SK-N-SH treated with all-trans-retinoic acid at 6 μM for 48 hours (cell line): ENCODE measurements around the gene SHC1.

ENCODE experiments used
- ATAC-seq: fragments of 200-7000 bp; cut with Tn5 transposase; 3 replicates; pipeline ENCODE4 v1.9.1; 2020; ENCODE audit warnings: mild to moderate bottlenecking, moderate library complexity
- BACH2 ChIP-seq: fragments of 250-450 bp; sonication (Bioruptor Pico); IDR thresholded peaks from 2 replicates; pipeline ENCODE4 v1.9.0; 2021; ENCODE audit warnings: mild to moderate bottlenecking, borderline replicate concordance
- CSDC2 ChIP-seq: fragments of 250-450 bp; sonication (Bioruptor Pico); IDR thresholded peaks from 2 replicates; pipeline ENCODE4 v1.5.0; 2020; ENCODE audit warnings: mild to moderate bottlenecking, moderate library complexity
- CSRNP3 ChIP-seq: fragments of 250-450 bp; sonication (Bioruptor Pico); IDR thresholded peaks from 2 replicates; pipeline ENCODE4 v1.5.1; 2021; ENCODE audit warnings: mild to moderate bottlenecking, moderate library complexity
- ESRRG ChIP-seq: fragments of 250-450 bp; sonication (Bioruptor Pico); IDR thresholded peaks from 2 replicates; pipeline ENCODE4 v1.6.1; 2021; ENCODE audit warnings: mild to moderate bottlenecking
- GLIS3 ChIP-seq: fragments of 250-450 bp; sonication (Bioruptor Pico); IDR thresholded peaks from 2 replicates; pipeline ENCODE4 v1.5.0; 2020; ENCODE audit warnings: mild to moderate bottlenecking, moderate library complexity
- ISL1 ChIP-seq: fragments of 250-450 bp; sonication (Bioruptor Pico); IDR thresholded peaks from 2 replicates; pipeline ENCODE4 v2.1.2; 2022; ENCODE audit warnings: mild to moderate bottlenecking, moderate library complexity
- OSR1 ChIP-seq: fragments of 250-450 bp; sonication (Bioruptor Pico); IDR thresholded peaks from 2 replicates; pipeline ENCODE4 v1.8.0; 2022; ENCODE audit warnings: moderate library complexity, mild to moderate bottlenecking, inconsistent platforms
- PPARA ChIP-seq: fragments of 250-450 bp; sonication (Bioruptor Pico); IDR thresholded peaks from 2 replicates; pipeline ENCODE4 v1.5.0; 2020; ENCODE audit warnings: mild to moderate bottlenecking, borderline replicate concordance
- RARB ChIP-seq: fragments of 250-450 bp; sonication (Bioruptor Pico); IDR thresholded peaks from 2 replicates; pipeline ENCODE4 v1.8.0; 2021; ENCODE audit warnings: mild to moderate bottlenecking, moderate library complexity
- SNAI2 ChIP-seq: fragments of 250-450 bp; sonication (Bioruptor Pico); IDR thresholded peaks from 2 replicates; pipeline ENCODE4 v1.5.0; 2020; ENCODE audit warnings: mild to moderate bottlenecking, moderate library complexity
- TCF4 ChIP-seq: fragments of 250-450 bp; sonication (Bioruptor Pico); IDR thresholded peaks from 2 replicates; pipeline ENCODE4 v1.8.0; 2021; ENCODE audit warnings: mild to moderate bottlenecking, moderate library complexity, borderline replicate concordance
- TOX ChIP-seq: fragments of 250-450 bp; sonication (Bioruptor Pico); IDR thresholded peaks from 2 replicates; pipeline ENCODE4 v1.8.0; 2021; ENCODE audit warnings: mild to moderate bottlenecking, moderate library complexity, borderline replicate concordance
- ZC3H10 ChIP-seq: fragments of 250-450 bp; sonication (Bioruptor Pico); IDR thresholded peaks from 2 replicates; pipeline ENCODE4 v1.5.1; 2021; ENCODE audit warnings: mild to moderate bottlenecking, moderate library complexity
- ZFP30 ChIP-seq: fragments of 450-650 bp; formaldehyde crosslinking; IDR thresholded peaks from 2 replicates; pipeline ENCODE4 v1.5.0; 2022; ENCODE audit warnings: mild to moderate bottlenecking, moderate library complexity
- ZNF565 ChIP-seq: fragments of 450-650 bp; formaldehyde crosslinking; conservative IDR thresholded peaks from 2 replicates; pipeline ENCODE4 v1.5.0; 2020; ENCODE audit warnings: low read depth, mild to moderate bottlenecking, moderate library complexity
- ZNF8 ChIP-seq: fragments of 450-650 bp; formaldehyde crosslinking; IDR thresholded peaks from 2 replicates; pipeline ENCODE4 v1.5.0; 2020; ENCODE audit warnings: mild to moderate bottlenecking, moderate library complexity
- TF ChIP-seq, protein P1 (sequence below): fragments of 250-450 bp; sonication (Bioruptor Pico); IDR thresholded peaks from 2 replicates; pipeline ENCODE4 v1.5.0; 2020; ENCODE audit warnings: mild to moderate bottlenecking, moderate library complexity
- TF ChIP-seq, protein P2 (sequence below): fragments of 250-450 bp; sonication (Bioruptor Pico); IDR thresholded peaks from 2 replicates; pipeline ENCODE4 v1.8.0; 2021; ENCODE audit warnings: low read depth, mild to moderate bottlenecking, moderate library complexity, borderline replicate concordance
- TF ChIP-seq, protein P3 (sequence below): fragments of 250-450 bp; sonication (Bioruptor Pico); IDR thresholded peaks from 2 replicates; pipeline ENCODE4 v1.8.0; 2020; ENCODE audit warnings: mild to moderate bottlenecking, moderate library complexity, borderline replicate concordance

SHC1 gene

GRCh38 chr1:154958681-154959425, 11.7 kb downstream of the SHC1 start:
- no peak for ATAC-seq
- no peak for TF ChIP-seq CSRNP3 (CRISPR knock-in tag)
- TF ChIP-seq CSDC2: no peak
- TF ChIP-seq ESRRG (CRISPR knock-in tag): no peak
- TF ChIP-seq ISL1 (CRISPR knock-in tag): no peak
- TF ChIP-seq TCF4 (CRISPR knock-in tag): no peak
- no peak for TF ChIP-seq OSR1 (CRISPR knock-in tag)
- TF ChIP-seq ZC3H10 (CRISPR knock-in tag): no peak
- TF ChIP-seq ZNF565 (CRISPR knock-in tag): no peak
- no peak for TF ChIP-seq GLIS3
- no peak for TF ChIP-seq SNAI2 (CRISPR knock-in tag)

DNA sequence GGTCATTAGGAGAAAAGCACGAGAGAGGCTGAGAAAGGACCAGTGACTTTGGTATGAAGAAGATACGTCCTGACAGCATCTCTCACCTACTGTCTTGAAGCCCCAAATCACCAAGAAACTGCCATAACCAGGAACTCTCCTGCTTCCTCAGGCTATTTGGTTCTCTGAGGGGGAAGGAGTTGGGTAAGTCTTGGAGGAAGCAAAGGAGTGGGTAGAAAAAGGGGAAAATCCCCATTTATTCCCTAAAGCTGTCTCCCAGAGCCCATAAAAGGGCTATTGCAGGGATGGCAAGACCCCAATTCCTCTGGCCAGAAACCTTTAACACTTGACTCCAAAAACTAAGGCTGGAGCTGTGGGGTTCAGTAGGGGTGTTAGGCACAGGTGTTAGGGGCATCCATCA, 12.5 kb downstream of the SHC1 start:
- ATAC-seq: no peak
- TF ChIP-seq, protein P1, sequence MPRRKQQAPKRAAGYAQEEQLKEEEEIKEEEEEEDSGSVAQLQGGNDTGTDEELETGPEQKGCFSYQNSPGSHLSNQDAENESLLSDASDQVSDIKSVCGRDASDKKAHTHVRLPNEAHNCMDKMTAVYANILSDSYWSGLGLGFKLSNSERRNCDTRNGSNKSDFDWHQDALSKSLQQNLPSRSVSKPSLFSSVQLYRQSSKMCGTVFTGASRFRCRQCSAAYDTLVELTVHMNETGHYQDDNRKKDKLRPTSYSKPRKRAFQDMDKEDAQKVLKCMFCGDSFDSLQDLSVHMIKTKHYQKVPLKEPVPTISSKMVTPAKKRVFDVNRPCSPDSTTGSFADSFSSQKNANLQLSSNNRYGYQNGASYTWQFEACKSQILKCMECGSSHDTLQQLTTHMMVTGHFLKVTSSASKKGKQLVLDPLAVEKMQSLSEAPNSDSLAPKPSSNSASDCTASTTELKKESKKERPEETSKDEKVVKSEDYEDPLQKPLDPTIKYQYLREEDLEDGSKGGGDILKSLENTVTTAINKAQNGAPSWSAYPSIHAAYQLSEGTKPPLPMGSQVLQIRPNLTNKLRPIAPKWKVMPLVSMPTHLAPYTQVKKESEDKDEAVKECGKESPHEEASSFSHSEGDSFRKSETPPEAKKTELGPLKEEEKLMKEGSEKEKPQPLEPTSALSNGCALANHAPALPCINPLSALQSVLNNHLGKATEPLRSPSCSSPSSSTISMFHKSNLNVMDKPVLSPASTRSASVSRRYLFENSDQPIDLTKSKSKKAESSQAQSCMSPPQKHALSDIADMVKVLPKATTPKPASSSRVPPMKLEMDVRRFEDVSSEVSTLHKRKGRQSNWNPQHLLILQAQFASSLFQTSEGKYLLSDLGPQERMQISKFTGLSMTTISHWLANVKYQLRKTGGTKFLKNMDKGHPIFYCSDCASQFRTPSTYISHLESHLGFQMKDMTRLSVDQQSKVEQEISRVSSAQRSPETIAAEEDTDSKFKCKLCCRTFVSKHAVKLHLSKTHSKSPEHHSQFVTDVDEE (CRISPR knock-in tag): no peak
- TF ChIP-seq RARB (CRISPR knock-in tag): no peak
- no peak for TF ChIP-seq CSDC2
- TF ChIP-seq ZC3H10 (CRISPR knock-in tag): no peak
- TF ChIP-seq, protein P2, sequence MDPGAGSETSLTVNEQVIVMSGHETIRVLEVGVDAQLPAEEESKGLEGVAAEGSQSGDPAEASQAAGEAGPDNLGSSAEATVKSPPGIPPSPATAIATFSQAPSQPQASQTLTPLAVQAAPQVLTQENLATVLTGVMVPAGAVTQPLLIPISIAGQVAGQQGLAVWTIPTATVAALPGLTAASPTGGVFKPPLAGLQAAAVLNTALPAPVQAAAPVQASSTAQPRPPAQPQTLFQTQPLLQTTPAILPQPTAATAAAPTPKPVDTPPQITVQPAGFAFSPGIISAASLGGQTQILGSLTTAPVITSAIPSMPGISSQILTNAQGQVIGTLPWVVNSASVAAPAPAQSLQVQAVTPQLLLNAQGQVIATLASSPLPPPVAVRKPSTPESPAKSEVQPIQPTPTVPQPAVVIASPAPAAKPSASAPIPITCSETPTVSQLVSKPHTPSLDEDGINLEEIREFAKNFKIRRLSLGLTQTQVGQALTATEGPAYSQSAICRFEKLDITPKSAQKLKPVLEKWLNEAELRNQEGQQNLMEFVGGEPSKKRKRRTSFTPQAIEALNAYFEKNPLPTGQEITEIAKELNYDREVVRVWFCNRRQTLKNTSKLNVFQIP (CRISPR knock-in tag): no peak
- TF ChIP-seq ISL1 (CRISPR knock-in tag): no peak
- TF ChIP-seq SNAI2 (CRISPR knock-in tag): no peak
- TF ChIP-seq PPARA (CRISPR knock-in tag): no peak
- TF ChIP-seq ESRRG (CRISPR knock-in tag): no peak
- no peak for TF ChIP-seq CSRNP3 (CRISPR knock-in tag)
- no peak for TF ChIP-seq BACH2 (CRISPR knock-in tag)
- TF ChIP-seq TCF4 (CRISPR knock-in tag): no peak
- no peak for TF ChIP-seq ZNF8 (CRISPR knock-in tag)
- TF ChIP-seq, protein P3, sequence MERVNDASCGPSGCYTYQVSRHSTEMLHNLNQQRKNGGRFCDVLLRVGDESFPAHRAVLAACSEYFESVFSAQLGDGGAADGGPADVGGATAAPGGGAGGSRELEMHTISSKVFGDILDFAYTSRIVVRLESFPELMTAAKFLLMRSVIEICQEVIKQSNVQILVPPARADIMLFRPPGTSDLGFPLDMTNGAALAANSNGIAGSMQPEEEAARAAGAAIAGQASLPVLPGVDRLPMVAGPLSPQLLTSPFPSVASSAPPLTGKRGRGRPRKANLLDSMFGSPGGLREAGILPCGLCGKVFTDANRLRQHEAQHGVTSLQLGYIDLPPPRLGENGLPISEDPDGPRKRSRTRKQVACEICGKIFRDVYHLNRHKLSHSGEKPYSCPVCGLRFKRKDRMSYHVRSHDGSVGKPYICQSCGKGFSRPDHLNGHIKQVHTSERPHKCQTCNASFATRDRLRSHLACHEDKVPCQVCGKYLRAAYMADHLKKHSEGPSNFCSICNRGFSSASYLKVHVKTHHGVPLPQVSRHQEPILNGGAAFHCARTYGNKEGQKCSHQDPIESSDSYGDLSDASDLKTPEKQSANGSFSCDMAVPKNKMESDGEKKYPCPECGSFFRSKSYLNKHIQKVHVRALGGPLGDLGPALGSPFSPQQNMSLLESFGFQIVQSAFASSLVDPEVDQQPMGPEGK (CRISPR knock-in tag): no peak
- TF ChIP-seq GLIS3: no peak
- no peak for TF ChIP-seq TOX (CRISPR knock-in tag)

DNA sequence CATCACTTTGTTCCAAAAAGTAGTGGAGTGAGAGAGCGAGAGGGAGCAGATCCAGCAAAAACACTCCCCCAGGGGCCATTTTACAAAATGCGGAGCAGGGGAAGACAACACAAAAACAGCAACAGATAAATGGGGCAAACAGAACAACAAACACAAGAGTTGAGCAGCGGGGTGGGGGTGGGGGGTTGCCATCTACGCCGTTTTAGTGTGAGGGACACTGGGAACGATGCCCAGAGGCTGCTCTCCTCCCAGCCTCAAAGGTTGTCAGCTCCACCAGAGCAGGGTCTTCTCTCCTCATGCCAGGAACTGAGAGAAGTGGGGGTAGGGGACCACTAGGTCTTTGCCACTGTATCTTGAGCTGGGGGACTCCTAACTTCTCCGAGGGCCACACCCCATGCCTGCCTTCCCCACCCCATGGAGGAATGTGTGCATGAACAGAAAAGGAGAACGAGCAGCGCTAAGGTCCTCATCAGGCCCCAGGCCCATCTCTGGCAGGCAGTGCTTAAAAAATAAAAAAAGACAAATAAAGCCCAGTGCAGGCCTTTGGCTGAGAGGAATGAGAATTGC, 13.4 kb downstream of the SHC1 start:
- no peak for ATAC-seq

More for the DNA sequence above, 13.4 kb downstream of the SHC1 start:
- TF ChIP-seq SNAI2 (CRISPR knock-in tag) (no peak), ZFP30 (CRISPR knock-in tag) (no peak), CSRNP3 (CRISPR knock-in tag) (no peak), ZNF8 (CRISPR knock-in tag) (no peak), OSR1 (CRISPR knock-in tag) (no peak)
- TF ChIP-seq, protein P3 (CRISPR knock-in tag): no peak
- TF ChIP-seq, protein P1 (CRISPR knock-in tag): no peak
- TF ChIP-seq, all 23 proteins: peak for 0
